HG03175 (cell line): ENCODE results near the gene GPC2.
"Not testable (repeated sequence)": the region's sequence is repeated elsewhere in the genome, so short reads cannot be mapped to it uniquely, and the experiment has no call there.

Source experiments
- ATAC-seq: cut with Tn5 transposase; IDR thresholded peaks from one replicate; pipeline ENCODE4 v1.9.1; 2021; ENCODE audit warnings: mild to moderate bottlenecking, moderate library complexity; ENCODE audit not compliant: unreplicated experiment

Gene GPC2

DNA sequence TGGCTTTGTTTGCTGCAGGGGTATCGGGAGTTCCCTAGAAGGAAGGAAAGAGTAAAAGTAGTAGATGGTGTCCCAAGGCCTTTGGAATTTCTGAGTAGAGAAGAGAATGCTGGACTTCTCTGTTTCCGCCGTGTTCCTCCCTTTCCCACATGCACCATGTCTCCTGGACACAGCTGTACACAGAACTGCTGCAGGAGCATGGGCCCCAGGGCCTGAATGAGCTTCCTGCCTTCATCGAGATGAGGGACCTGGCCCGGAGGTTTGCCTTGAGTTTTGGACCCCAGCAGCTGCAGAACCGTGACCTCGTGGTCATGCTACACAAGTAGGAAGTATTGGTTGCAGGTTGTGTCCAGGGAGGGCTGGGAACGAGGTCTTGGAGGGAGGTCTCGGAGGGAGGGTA is 27.3 kb upstream of the GPC2 start:
- no peak for ATAC-seq

DNA sequence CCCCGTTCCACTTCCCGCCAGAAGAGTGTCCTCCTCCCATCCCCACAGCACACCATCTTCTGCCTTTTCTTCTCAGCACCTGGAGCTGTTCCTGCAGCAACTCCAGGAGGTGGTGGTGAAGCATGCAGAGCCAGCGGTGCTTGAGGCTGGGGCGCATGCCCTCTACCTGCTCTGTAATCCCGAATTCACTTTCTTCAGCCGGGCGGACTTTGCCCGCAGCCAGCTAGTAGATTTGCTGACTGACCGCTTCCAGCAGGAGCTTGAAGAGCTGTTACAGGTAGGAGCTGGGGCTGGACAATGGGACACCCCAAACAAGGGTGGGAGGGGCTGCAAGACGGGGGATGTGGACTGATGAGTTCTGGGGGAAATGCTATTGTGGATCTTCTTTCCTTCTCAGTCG is 23.5 kb upstream of the GPC2 start:
- no peak for ATAC-seq

- ATAC-seq = no peak
Measured at GRCh38 chr7:100198266-100198665, 21.1 kb upstream of the GPC2 start.

- not testable (repeated sequence) for ATAC-seq
Measured at GRCh38 chr7:100195901-100196322, 18.7 kb upstream of the GPC2 start.

- ATAC-seq = no peak
Measured at GRCh38 chr7:100195222-100195621, 18.0 kb upstream of the GPC2 start.

- no peak for ATAC-seq
Measured at GRCh38 chr7:100192969-100193368, 15.8 kb upstream of the GPC2 start.

DNA sequence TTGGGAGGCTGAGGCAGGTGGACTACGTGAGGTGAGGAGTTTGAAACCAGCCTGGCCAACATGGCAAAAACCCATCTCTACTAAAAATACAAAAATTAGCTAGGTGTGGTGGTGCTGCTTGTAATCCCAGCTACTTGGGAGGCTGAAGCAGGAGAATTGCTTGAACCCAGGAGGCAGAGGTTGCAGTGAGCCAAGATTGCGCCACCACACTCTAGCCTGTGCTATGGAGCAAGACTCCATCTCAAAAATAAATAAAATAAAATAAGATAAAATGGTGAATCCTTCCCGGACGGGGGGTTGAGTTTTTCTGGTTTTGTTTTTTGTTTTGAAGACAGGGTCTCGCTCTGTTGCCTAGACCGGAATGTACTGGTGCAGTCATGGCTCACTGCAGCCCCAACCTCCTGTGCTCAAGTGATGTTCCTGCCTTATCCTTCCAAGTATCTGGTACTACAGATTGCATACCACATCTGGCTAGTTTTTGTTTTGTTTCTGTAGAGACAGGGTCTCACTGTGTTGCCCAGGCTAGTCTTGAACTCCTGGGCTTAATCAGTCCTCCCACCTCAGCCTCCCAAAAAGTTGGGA is 15.2 kb upstream of the GPC2 start:
- ATAC-seq = not testable (repeated sequence)

DNA sequence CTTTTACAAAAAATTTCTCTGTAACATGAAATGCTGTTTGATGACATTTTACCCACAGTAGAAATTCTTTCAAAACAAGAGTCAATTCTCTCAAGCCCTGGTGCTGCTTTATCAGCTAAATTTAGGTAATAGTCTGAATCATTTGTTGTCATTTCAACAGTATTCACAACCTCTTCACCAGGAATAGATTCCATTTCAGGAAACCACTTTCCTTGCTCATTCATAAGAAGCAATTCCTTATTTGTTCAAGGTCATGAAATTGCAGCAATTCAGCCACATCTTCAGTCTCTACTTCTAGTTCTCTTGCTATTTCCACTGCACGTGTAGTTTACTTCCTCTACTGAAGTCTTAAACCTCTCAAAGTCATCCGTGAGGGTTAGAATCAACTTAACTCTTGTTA is 14.6 kb upstream of the GPC2 start:
- no peak for ATAC-seq

- no peak for ATAC-seq
Measured at GRCh38 chr7:100190048-100190711, 13.0 kb upstream of the GPC2 start.

GRCh38 chr7:100189061-100189460 is 11.9 kb upstream of the GPC2 start:
- ATAC-seq = no peak

- ATAC-seq = no peak
Measured at GRCh38 chr7:100185726-100186125, 8.5 kb upstream of the GPC2 start.

DNA sequence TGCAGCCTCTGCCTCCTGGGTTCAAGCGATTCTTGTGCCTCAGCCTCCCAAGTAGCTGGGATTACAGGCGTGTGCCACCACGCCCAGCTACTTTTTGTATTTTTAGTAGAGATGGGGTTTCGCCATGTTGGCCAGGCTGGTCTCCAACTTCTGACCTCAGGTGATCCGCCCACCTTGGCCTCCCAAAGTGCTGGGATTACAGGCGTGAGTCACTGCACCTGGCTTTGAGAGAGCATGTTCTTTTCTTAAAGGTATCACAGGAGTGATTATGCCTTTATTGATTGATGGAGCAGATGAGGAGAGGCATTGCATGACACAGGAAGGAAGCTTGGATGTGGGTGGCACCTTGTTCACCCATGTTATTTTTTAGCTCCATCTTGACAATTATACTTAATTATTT is 5.9 kb upstream of the GPC2 start:
- not testable (repeated sequence) for ATAC-seq

DNA sequence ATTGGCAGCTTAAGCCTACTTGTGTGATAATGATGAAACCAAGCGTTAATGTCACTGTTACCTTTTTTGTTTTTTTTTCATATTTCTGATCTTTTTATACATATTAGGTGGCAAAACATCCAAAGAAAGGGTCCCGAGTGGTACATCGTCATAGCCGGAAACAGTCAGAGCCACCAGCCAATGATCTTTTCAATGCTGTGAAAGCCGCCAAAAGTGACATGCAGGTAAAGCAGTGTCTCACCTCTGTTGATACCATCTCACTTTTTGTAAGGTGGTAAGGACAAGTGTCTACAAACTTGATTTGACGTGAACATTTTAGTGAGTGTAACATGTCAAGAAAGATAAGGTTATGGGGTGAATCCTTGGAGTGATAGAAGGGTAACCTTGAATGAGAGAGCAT is 5.4 kb upstream of the GPC2 start:
- ATAC-seq = not testable (repeated sequence)

- not testable (repeated sequence) for ATAC-seq
Measured at GRCh38 chr7:100180084-100180483, 2.9 kb upstream of the GPC2 start.

DNA sequence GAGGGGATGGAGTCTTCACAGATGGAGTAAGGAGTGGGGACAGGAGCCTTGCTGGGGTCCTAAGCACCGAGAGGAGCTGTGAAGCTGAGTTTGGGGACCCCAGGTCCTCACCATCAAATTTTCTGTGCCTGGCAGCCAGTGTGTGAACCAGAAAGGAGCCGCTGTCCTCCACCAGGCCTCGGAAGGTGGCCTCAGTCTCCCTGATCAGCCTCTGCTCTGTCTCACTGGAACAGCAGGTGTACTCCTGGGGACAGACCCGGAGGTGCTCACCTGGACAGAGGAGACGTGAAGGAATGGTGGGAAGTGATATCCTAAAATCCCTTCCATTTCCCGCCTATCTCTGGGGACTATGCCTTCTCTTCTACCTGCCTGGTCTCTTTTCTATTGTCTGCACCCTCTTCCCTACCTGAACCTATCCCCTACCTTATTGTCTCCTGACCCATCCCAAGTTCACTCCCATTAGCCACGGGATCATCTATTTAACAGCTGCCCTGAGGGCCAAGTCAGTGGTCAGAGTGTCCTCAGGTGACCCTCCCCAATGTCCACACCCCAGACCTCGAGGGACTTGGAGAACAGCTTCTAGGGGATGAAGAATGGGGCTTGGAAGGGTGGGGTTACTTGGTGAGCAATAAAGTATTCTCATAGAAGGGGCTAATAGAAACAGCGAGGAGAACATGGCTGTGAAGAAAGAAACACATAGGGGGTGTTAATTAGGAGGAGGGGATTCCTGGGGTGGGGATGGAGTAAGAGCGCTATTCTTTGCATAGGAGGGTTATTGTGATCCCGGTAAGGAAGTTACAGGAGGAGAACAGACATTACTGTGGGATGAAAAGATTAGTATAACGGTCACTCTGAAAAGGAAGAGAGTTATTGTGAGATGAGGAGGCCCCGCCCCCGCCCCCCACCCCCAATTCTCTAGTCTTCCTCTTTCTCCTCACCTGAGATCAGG is 811 bp downstream of the GPC2 start:
- no peak for ATAC-seq

- ATAC-seq = no peak
Measured at GRCh38 chr7:100175296-100175935, 1.8 kb downstream of the GPC2 start.

GRCh38 chr7:100174582-100174981 is 2.6 kb downstream of the GPC2 start:
- ATAC-seq = no peak

DNA sequence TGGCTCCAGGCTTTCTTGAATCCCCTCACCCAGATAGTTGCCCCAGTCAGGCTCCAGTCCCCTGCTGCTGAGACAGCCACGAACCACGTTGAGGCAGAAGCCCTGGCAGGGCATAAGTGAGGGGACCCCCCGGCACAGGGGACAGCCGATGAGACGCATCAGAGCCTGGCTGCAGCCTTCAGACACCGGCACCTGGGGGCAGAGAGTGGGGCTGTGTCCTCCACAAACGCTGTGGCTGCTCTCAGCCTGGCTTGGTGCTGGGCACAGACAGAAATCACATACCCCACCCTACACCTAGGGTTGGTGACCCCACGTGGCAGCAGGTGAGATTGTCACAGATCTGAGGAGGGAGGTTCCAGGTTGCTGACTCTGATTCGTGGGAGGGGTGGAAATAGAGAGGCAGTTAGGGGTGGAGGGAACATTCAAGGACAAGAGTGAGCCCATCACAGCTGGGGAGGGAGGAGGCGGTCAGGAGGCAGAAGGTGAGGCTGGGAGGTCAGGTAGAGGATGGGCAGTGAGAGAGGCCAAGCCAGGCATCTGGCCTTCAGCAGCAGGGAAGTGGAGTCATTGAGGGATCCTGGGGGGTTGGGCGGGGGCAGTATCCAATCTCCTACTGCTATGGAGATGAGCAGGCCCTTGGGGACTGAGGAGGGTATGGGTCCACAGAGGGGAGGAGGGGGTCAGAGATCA is 3.2 kb downstream of the GPC2 start:
- no peak for ATAC-seq

DNA sequence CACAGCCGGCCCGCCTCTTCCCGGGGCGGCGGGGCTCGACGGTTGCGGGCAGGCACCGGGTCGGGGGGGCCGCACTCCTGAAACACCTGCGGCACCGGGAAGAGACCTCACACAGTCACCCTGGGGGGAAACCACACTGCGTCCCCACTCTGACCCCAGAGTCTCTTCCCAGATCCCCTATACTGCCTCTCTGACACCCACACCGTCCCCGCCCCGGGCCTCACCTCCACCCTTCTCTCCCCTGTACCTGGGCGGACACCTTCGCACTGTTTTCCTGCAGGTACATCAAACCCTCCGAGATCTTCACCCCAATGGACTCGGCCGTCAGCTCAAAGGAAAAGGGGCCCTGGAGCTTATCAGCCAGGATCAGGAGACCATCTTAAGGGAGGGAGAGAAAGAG is 5.3 kb downstream of the GPC2 start:
- no peak for ATAC-seq

GRCh38 chr7:100171087-100171681 is 6.0 kb downstream of the GPC2 start:
- no peak for ATAC-seq
